GM19023 (cell line): ENCODE results near the gene RMI2.

Experiments
- ATAC-seq: cut with Tn5 transposase; IDR thresholded peaks from one replicate; pipeline ENCODE4 v1.9.1; 2021; ENCODE audit warnings: mild to moderate bottlenecking, moderate library complexity; ENCODE audit not compliant: unreplicated experiment

Gene RMI2

GRCh38 chr16:11396241-11397048, 51.2 kb downstream of the RMI2 start:
- peak; percentile 55 for ATAC-seq

GRCh38 chr16:11398136-11398535, 52.9 kb downstream of the RMI2 start:
- ATAC-seq = no peak

- ATAC-seq = no peak
These were observed 53.6 kb downstream of the RMI2 start for GRCh38 chr16:11398851-11399250.

- no peak for ATAC-seq
These were observed 54.1 kb downstream of the RMI2 start for GRCh38 chr16:11399261-11399831.

GRCh38 chr16:11400076-11400475, 54.8 kb downstream of the RMI2 start:
- no peak for ATAC-seq
